ENCODE data around the gene VPS37B.

DNA sequence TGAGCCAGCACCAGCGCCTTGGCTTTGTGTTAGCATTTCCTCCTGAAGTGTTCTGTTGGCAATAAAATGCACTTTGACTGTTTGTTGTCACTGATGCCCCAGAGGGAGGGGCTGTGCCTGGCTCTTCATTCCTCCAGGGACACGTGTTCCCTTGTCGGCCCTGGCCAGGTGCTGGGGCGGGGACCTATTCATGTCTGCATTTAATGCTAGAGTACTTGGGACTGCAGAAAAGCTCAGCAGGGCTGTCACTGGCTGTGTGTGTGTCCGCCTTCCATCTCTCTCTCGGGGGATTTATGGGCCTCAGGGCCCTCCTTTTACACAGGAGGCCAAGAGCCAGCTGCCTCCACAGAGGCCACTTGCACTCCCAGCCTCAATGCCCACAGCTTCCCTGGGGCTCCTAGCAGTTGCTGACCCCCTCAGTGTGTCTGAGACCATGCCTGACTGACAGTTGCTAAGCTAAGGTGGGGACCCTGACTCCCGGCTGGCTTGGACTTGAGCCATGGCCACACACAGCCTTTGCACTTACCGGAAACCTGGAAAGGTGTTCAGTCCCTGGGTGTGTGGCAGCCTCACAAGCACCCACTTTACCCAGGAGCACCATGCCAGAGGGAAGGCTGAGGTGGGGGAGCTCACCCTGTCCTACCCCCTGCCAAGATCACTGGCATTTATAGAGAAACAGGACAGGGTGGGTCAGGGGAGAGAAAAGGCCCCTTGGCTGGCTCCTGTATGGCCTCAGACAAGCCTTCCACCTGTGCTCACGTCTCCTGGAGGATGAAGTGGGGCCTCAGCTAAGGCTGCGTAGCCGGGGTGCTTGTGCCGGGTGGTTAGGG lies 32.8 kb downstream of the VPS37B start:
- TF ChIP-seq ZNF292 (tag by site-specific recombination; IDR thresholded peaks at IDR 0.05; ENCODE audit: borderline replicate concordance, low read depth): no peak
- no peak for TF ChIP-seq KLF7 (tag by site-specific recombination; IDR thresholded peaks at IDR 0.05; ENCODE audit: borderline replicate concordance)
- TF ChIP-seq, protein P1, sequence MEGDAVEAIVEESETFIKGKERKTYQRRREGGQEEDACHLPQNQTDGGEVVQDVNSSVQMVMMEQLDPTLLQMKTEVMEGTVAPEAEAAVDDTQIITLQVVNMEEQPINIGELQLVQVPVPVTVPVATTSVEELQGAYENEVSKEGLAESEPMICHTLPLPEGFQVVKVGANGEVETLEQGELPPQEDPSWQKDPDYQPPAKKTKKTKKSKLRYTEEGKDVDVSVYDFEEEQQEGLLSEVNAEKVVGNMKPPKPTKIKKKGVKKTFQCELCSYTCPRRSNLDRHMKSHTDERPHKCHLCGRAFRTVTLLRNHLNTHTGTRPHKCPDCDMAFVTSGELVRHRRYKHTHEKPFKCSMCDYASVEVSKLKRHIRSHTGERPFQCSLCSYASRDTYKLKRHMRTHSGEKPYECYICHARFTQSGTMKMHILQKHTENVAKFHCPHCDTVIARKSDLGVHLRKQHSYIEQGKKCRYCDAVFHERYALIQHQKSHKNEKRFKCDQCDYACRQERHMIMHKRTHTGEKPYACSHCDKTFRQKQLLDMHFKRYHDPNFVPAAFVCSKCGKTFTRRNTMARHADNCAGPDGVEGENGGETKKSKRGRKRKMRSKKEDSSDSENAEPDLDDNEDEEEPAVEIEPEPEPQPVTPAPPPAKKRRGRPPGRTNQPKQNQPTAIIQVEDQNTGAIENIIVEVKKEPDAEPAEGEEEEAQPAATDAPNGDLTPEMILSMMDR (tag by site-specific recombination; IDR thresholded peaks at IDR 0.05): no peak
- no peak for TF ChIP-seq ZNF274 (IDR thresholded peaks at IDR 0.05; ENCODE audit: low read length)
- no peak for TF ChIP-seq ZNF274 (tag by site-specific recombination; IDR thresholded peaks at IDR 0.05; ENCODE audit: borderline replicate concordance)
- TF ChIP-seq, protein P2, sequence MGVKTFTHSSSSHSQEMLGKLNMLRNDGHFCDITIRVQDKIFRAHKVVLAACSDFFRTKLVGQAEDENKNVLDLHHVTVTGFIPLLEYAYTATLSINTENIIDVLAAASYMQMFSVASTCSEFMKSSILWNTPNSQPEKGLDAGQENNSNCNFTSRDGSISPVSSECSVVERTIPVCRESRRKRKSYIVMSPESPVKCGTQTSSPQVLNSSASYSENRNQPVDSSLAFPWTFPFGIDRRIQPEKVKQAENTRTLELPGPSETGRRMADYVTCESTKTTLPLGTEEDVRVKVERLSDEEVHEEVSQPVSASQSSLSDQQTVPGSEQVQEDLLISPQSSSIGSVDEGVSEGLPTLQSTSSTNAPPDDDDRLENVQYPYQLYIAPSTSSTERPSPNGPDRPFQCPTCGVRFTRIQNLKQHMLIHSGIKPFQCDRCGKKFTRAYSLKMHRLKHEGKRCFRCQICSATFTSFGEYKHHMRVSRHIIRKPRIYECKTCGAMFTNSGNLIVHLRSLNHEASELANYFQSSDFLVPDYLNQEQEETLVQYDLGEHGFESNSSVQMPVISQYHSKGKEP (tag by site-specific recombination; IDR thresholded peaks at IDR 0.05): no peak
- no peak for TF ChIP-seq ZFP41 (tag by site-specific recombination; IDR thresholded peaks at IDR 0.05; ENCODE audit: borderline replicate concordance)

All from HEK293 (cell line).